Ishikawa (cell line): ENCODE measurements around the gene IL12B.

Source experiments
- CEBPB ChIP-seq: IDR thresholded peaks from 2 replicates; pipeline ENCODE4 v1.6.1; 2012
- TAF1 ChIP-seq: IDR thresholded peaks from 2 replicates; pipeline ENCODE4 v1.6.1; 2012; ENCODE audit warnings: low read depth, mild to moderate bottlenecking
- TF ChIP-seq, protein P1 (sequence below): IDR thresholded peaks from 2 replicates; pipeline ENCODE4 v1.6.1; 2012; ENCODE audit warnings: low read depth, mild to moderate bottlenecking

DNA sequence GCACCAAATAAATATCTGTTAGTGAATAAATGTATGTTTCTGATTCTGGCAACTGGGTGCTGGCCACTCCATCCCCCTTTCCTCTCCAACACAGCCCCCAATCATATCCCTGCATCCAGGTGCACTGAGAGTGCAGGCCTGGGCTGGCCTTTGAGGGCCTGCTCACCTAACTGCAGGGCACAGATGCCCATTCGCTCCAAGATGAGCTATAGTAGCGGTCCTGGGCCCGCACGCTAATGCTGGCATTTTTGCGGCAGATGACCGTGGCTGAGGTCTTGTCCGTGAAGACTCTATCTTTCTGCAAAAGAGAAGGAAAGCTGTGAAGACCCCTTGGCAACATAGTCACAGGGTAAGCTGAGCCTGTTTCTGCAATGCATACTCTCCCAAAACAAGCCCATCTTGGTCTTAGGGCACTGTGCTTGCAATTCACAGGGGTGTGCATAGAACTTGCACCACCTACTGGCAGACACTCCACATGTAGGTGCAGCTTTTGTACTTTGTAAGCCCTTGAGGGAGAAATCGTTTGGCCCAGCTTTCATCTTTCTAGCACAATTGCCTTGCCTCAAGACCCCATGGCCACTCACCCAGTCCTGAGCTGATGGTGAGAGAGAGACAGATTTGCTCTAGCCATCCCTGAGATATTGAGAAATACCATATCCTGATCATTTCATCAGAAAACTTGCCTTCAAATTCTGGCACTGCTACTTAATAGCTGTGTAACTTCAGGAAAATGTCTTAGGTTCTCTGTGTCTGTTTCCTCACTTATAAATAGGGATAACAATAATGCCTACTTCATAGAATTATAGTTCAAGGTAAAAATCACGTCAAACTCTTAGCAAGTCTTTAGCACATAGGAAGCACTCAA lies 13.5 kb downstream of the IL12B start:
- TF ChIP-seq CEBPB (no peak), TAF1 (no peak)
- TF ChIP-seq, protein P1, sequence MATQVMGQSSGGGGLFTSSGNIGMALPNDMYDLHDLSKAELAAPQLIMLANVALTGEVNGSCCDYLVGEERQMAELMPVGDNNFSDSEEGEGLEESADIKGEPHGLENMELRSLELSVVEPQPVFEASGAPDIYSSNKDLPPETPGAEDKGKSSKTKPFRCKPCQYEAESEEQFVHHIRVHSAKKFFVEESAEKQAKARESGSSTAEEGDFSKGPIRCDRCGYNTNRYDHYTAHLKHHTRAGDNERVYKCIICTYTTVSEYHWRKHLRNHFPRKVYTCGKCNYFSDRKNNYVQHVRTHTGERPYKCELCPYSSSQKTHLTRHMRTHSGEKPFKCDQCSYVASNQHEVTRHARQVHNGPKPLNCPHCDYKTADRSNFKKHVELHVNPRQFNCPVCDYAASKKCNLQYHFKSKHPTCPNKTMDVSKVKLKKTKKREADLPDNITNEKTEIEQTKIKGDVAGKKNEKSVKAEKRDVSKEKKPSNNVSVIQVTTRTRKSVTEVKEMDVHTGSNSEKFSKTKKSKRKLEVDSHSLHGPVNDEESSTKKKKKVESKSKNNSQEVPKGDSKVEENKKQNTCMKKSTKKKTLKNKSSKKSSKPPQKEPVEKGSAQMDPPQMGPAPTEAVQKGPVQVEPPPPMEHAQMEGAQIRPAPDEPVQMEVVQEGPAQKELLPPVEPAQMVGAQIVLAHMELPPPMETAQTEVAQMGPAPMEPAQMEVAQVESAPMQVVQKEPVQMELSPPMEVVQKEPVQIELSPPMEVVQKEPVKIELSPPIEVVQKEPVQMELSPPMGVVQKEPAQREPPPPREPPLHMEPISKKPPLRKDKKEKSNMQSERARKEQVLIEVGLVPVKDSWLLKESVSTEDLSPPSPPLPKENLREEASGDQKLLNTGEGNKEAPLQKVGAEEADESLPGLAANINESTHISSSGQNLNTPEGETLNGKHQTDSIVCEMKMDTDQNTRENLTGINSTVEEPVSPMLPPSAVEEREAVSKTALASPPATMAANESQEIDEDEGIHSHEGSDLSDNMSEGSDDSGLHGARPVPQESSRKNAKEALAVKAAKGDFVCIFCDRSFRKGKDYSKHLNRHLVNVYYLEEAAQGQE: no peak
